A549 treated with dexamethasone at 1 μM for 4 hours (cell line): ENCODE measurements around the gene ENKUR. TPM values are rescaled to one million over a fixed set of nuclear protein-coding genes. Genes with fewer than 3 reads are reported as not detected.

Experiments
- total RNA-seq: library from RNA; stranded (reverse); fragments of 200-300 nt; extraction: Qiagen RNA extraction; gene quantifications from 5 replicates; pipeline ENCODE4 v1.2.3, GENCODE V29; 2022

ENKUR gene, protein sequence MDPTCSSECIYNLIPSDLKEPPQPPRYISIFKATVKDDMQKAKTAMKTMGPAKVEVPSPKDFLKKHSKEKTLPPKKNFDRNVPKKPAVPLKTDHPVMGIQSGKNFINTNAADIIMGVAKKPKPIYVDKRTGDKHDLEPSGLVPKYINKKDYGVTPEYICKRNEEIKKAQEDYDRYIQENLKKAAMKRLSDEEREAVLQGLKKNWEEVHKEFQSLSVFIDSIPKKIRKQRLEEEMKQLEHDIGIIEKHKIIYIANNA
- 0.26 to 0.39 TPM (median 0.30 TPM) in 5 replicates for total RNA-seq

DNA sequence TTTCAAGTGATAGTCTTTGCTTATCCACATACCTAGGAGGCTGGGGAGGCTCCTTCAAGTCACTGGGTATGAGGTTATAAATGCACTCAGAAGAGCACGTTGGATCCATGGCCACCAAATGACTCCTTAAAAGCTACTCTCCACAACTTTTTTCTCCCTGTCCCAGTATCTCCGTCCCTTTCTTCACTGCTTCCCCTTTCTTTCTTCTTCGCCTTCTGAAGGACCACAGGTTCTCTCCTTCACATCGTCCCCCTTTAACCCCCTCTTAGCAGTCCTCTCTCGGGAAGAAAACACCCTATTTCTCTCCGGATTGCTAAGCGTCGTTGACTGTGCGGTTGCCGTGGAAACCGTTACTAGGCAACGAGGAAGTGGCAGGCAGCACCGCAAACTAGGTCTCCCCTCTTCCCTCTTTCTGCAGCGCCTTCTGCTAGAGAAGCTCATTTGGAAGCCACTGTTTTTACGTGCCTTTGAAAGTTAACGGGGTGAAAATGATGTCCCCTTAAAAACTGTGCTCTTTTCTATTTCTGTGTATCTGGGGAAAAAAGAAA, at the start of gene ENKUR:
Gene ENKUR (minus strand): TSS at position 331 of the 548 bp plus-strand sequence. CDS start 222 bp downstream, at position 109.

DNA sequence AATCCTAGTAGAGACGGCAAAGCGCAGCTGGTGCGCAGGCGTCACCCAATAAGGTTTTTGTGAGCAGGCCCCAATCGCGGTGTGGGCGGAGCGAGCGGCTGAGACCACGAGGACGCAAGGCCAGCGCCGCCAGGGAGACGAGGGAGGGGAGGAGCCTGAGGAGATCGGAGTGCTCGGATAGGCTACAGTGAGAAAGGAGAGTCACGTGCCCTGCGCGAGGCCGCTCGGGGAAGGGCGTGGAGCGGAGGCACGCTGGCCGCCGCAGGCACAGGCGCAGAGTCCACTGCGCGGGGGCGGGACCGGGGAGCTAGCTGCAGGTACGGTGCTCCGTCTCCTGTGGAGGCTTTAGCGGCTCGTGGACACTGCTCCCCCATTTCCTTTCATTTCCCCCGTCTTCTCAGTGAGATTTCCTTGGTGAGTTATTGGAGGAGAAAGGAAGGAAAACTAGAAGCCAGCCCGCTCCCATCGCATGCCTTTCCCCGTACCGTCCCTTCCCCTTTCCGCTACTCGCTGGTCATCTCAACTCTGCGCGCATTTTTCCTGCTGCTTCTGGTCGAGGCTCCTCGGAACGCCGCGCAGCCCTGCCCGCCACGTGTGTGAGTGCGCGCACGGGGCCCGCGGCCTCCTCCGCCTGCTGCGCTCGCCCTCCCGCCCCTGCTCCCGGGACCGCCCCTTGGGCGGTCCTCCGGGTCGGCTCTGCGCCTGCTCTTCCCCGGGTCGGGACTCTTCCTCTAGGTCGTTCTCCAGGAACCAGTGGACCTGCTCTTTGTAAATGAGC, 607 bp upstream of the ENKUR start, which contains the start of gene THNSL1:
Gene THNSL1 (plus strand): TSS at position 237 of the 778 bp plus-strand sequence. CDS start 6,612 bp downstream, outside the sequence.

GRCh38 chr10:24952143-24952706, 63.7 kb downstream of the ENKUR start, which contains the start of gene PRTFDC1:
Gene PRTFDC1, minus strand, starts transcription at chr10:24952606. Its CDS starts 31 bp downstream, at chr10:24952575.

Other genes starting within 250 kb of the ENKUR start
- gene PRTFDC1, start 63.6 kb downstream of the ENKUR start, total RNA-seq = 15.0 to 18.0 TPM (median 16.6 TPM) in 5 replicates
- 3.2 to 4.7 TPM (median 4.5 TPM) in 5 replicates for gene THNSL1, start 454 bp upstream of the ENKUR start, total RNA-seq
- 0.02 to 0.06 TPM (median 0.04 TPM) in 5 replicates for gene GPR158, start 158.8 kb upstream of the ENKUR start, total RNA-seq